ENCODE results near the gene SLC5A6.

DNA sequence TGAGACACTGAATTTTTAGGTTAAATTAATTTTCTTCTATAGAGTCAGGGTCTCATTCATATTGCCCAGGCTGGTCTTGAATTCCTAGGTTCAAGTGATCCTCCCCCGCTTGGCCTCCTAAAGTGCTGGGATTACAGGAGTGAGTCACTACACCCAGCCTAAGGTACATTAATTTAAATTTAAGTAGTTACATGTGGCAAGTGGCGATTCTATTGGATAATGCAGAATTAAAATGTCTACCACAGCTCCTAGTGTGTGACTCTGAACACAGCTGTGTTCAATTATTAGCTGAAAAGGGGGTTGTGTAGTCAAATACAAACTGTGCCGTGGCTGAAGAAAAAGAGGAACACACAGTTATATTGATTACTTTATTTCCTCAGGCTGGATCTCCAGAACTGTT lies 2.9 kb upstream of the SLC5A6 start:
- TF ChIP-seq, protein P1, sequence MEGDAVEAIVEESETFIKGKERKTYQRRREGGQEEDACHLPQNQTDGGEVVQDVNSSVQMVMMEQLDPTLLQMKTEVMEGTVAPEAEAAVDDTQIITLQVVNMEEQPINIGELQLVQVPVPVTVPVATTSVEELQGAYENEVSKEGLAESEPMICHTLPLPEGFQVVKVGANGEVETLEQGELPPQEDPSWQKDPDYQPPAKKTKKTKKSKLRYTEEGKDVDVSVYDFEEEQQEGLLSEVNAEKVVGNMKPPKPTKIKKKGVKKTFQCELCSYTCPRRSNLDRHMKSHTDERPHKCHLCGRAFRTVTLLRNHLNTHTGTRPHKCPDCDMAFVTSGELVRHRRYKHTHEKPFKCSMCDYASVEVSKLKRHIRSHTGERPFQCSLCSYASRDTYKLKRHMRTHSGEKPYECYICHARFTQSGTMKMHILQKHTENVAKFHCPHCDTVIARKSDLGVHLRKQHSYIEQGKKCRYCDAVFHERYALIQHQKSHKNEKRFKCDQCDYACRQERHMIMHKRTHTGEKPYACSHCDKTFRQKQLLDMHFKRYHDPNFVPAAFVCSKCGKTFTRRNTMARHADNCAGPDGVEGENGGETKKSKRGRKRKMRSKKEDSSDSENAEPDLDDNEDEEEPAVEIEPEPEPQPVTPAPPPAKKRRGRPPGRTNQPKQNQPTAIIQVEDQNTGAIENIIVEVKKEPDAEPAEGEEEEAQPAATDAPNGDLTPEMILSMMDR (IDR thresholded peaks at IDR 0.05) = no peak
- TF ChIP-seq POLR2A (IDR thresholded peaks at IDR 0.05) = no peak
